Spinal cord (tissue), 10 donors: ENCODE data around the gene TERB2. TPM values are rescaled to one million over a fixed set of nuclear protein-coding genes. Genes with fewer than 3 reads are reported as not detected.
"Not testable (repeated sequence)": the region's sequence is repeated elsewhere in the genome, so short reads cannot be mapped to it uniquely, and the experiment has no call there.

Experiments
- DNase-seq, 6 donors: peaks; one replicate each; pipeline versions ENCODE4 v3.0.0 to v3.0.0-alpha.2; 2013 to 2015; ENCODE audit warnings: low spot score in 6 of 6, low read depth in 4 of 6
- H3K27ac ChIP-seq: one replicate; pipeline ENCODE4 v1.5.1; 2013; ENCODE audit warnings: low read depth, low read length, control low read depth
- H3K27me3 ChIP-seq: one replicate; pipeline ENCODE4 v1.6.1; 2013; ENCODE audit warnings: low read length; ENCODE audit not compliant: control insufficient read depth, insufficient read depth
- H3K36me3 ChIP-seq: one replicate; pipeline ENCODE4 v1.6.1; 2013; ENCODE audit warnings: low read length; ENCODE audit not compliant: control insufficient read depth, insufficient read depth
- H3K4me1 ChIP-seq: one replicate; pipeline ENCODE4 v1.6.1; 2013; ENCODE audit warnings: low read length; ENCODE audit not compliant: control insufficient read depth, insufficient read depth
- H3K4me3 ChIP-seq: one replicate; pipeline ENCODE4 v1.5.1; 2013; ENCODE audit warnings: low read depth, low read length, control low read depth
- H3K9me3 ChIP-seq: one replicate; pipeline ENCODE4 v1.6.1; 2013; ENCODE audit warnings: low read length; ENCODE audit not compliant: control insufficient read depth, insufficient read depth
- WGBS: methylation state at CpG from one replicate; pipeline ENCODE4 v1.1.5; 2013; ENCODE audit warnings: missing lambda C conversion rate; ENCODE audit not compliant: insufficient coverage; 5-methylcytosine and 5-hydroxymethylcytosine counted together
- polyA plus RNA-seq, 2 donors: library from polyadenylated mRNA; unstranded; fragments of 120-200 nt; gene quantifications; one replicate each; pipeline ENCODE4 v1.2.1, GENCODE V29; 2013; ENCODE audit not compliant: insufficient read length in 2 of 2
- small RNA-seq: library from RNA; depleted of rRNA; stranded (forward); fragments of <200 nt; gene quantifications from one replicate; pipeline ENCODE3, GENCODE V24; 2014; ENCODE audit warnings: low replicate concordance
- total RNA-seq, 2 donors: library from RNA; depleted of rRNA in 1 of 2; stranded (reverse); fragments of 120-200 nt in 1 of 2; fragments of >200 nt in 1 of 2; gene quantifications; one replicate each; pipeline versions ENCODE4 v1.2.3 to v1.2.4, GENCODE V29; 2013 to 2014
- donor health status: healthy.

TERB2 gene
- total and polyA plus RNA-seq, 4 donors = not detected

GRCh38 chr15:45022871-45023658 lies 66.6 kb downstream of the TERB2 start, which contains the start of gene SORD:
TSS of gene SORD (plus strand) at chr15:45023195. CDS start at chr15:45023284, 89 bp downstream.
- Histone ChIP-seq H3K9me3 (no peaks in the 10 kb centered on the region), H3K27ac (peak within 1 kb of the TSS; percentile 85), H3K36me3 (no peaks in the 10 kb centered on the region), H3K4me1 (peaks cover 20% of the 10 kb centered on the region), H3K27me3 (no peaks in the 10 kb centered on the region), H3K4me3 (peak within 1 kb of the TSS; percentile 83)
- DNase-seq = peak; percentile 75 to 98 (median 90)
- WGBS = under 1% methylated on average over 40 of the region's 48 CpGs

GRCh38 chr15:45023659-45024225 lies 67.3 kb downstream of the TERB2 start:
- Histone ChIP-seq H3K9me3 (no peaks in the 10 kb centered on the region), H3K4me1 (peaks cover 20% of the 10 kb centered on the region), H3K27me3 (no peaks in the 10 kb centered on the region), H3K27ac (peak overlapping the region; percentile 85), H3K36me3 (no peaks in the 10 kb centered on the region), H3K4me3 (peak overlapping the region; percentile 83)
- peak in 1 of 6 donors; percentile 51 for DNase-seq
- 13% methylated on average over 3 of the region's 4 CpGs for WGBS

DNA sequence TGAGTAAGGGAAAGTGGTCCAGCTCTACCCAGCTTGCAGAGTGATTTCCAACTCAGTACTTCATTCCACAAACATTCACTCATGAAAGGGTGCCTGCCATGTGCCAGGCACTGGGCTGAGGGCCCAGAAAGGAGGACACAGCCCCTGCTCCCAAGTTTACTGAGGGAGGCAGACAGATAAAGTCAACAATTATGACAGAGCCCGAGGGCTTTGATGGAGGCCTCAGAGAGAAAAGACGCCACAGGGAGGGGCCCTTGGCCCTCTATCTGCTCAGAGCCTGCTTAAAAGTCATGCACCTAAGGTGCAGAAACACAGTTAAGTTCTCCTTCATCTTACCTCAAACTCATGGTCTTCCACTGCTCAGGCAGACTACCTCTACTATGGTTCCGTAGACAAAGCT lies 68.2 kb downstream of the TERB2 start:
- H3K9me3 ChIP-seq, H3K27ac ChIP-seq, H3K27me3 ChIP-seq, DNase-seq, H3K4me3 ChIP-seq, H3K36me3 ChIP-seq: not testable (repeated sequence)
- WGBS = 50% methylated on average over 1 of the region's 3 CpGs
- H3K4me1 ChIP-seq = peaks cover 20% of the 10 kb centered on the region

DNA sequence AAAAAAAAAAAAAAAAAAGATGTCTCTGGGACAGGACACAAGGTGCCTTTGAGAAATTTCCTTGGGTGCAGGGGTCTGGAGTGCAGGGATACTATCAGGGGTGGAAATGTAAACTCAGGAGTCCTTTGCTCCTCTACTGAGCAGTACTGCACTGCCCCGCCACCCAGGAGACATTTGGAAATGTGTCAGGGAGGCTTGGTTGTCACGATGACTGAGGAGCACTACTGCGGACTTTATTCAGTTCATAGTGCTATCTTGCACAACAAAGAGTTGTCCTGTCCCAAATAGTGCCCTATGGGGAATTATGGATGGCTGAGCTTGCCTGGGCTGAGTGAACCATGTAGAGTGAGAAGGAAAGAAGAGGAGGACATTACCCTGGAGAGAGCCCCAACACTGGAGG lies 69.1 kb downstream of the TERB2 start:
- H3K4me3 ChIP-seq, DNase-seq, H3K9me3 ChIP-seq, H3K27ac ChIP-seq, H3K36me3 ChIP-seq, H3K27me3 ChIP-seq: not testable (repeated sequence)
- WGBS = 100% methylated on average over 1 of the region's 3 CpGs
- peaks cover 20% of the 10 kb centered on the region for H3K4me1 ChIP-seq

DNA sequence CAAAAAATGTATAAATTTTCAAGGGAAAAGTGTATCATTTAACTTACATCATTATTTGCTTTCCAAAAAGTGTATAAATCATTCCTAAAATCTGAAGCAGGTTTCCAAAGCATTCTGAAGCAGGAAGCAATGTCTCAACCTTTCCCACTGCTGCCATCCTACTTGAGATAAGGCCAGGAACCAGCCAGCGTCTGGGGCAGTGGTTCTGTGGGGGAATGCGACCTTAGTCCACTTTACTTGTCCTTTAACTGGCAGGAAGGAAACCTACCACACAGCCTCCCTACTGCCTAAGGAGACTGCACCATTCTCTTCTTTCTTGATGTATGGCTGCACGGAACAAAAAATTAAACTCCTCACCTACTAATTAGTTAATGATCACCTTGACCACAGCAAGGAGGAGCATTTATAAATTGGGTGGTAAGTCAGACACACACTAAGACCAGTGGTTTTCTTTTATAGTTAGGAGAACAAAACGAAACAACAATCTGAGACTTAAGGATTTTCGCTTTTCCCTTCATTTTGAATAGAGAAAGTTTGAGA lies 70.2 kb downstream of the TERB2 start:
- 100% methylated on average over 2 of the region's 5 CpGs for WGBS
- no peak overlapping the region for H3K4me3 ChIP-seq
- H3K9me3 ChIP-seq = peaks cover 3% of the 10 kb centered on the region
- no peak overlapping the region for H3K27ac ChIP-seq
- H3K4me1 ChIP-seq = peaks cover 20% of the 10 kb centered on the region
- H3K27me3 ChIP-seq = no peaks in the 10 kb centered on the region
- DNase-seq = no peak
- H3K36me3 ChIP-seq = peaks cover 4% of the 10 kb centered on the region

- Histone ChIP-seq H3K36me3 (peaks cover 4% of the 10 kb centered on the region), H3K4me1 (peaks cover 19% of the 10 kb centered on the region), H3K27me3 (no peaks in the 10 kb centered on the region), H3K9me3 (peaks cover 3% of the 10 kb centered on the region), H3K27ac (no peak overlapping the region), H3K4me3 (no peak overlapping the region)
- DNase-seq = peak in 2 of 6 donors; percentile 36 to 49
- WGBS = no CpG with 5 or more reads among the region's 4 CpGs
Observed at GRCh38 chr15:45027220-45027619, 70.7 kb downstream of the TERB2 start.

Small RNA genes lying within 50 kb of the gene (small RNA-seq; reads per million reads assigned to genes)
- gene RNU1-78P = not detected
- not detected for gene RNU6-1108P
- gene RNU6-1332P = not detected
- gene RNU6-966P = not detected

Other genes starting within 250 kb of the TERB2 start
- gene PATL2, start 245.4 kb upstream of the TERB2 start, total RNA-seq = 1 to 10 TPM in 1 of 2 donors, under 1 TPM in 1; 0.72 to 2.0 TPM
- under 1 TPM; 0.38 to 0.71 TPM for gene PATL2, start 245.4 kb upstream of the TERB2 start, polyA plus RNA-seq
- 1,000 to 10,000 TPM; 1,329 to 1,593 TPM for gene B2M, start 245.2 kb upstream of the TERB2 start, total RNA-seq
- 100 to 1,000 TPM; 624 to 635 TPM for gene B2M, start 245.2 kb upstream of the TERB2 start, polyA plus RNA-seq
- 10 to 100 TPM; 28.9 to 41.8 TPM for gene TRIM69, start 220.2 kb upstream of the TERB2 start, total RNA-seq
- gene TRIM69, start 220.2 kb upstream of the TERB2 start, polyA plus RNA-seq = 10 to 100 TPM; 50.4 to 55.1 TPM
- gene SORD, start 66.5 kb downstream of the TERB2 start, total RNA-seq = 10 to 100 TPM; 13.5 to 24.6 TPM
- 10 to 100 TPM; 21.0 to 22.7 TPM for gene SORD, start 66.5 kb downstream of the TERB2 start, polyA plus RNA-seq
- under 1 TPM in 1 of 2 donors, not detected in 1; 0.11 TPM for gene DUOX2, start 157.5 kb downstream of the TERB2 start, total RNA-seq
- gene DUOX2, start 157.5 kb downstream of the TERB2 start, polyA plus RNA-seq = under 1 TPM in 1 of 2 donors, not detected in 1; 0.08 TPM
- gene DUOXA2, start 157.6 kb downstream of the TERB2 start, total RNA-seq = not detected
- under 1 TPM in 1 of 2 donors, not detected in 1; 0.11 TPM for gene DUOXA2, start 157.6 kb downstream of the TERB2 start, polyA plus RNA-seq
- gene DUOXA1, start 173.2 kb downstream of the TERB2 start, total RNA-seq = under 1 TPM in 1 of 2 donors, not detected in 1; 0.11 TPM
- gene DUOXA1, start 173.2 kb downstream of the TERB2 start, polyA plus RNA-seq = not detected
- gene DUOX1, start 173.3 kb downstream of the TERB2 start, total RNA-seq = under 1 TPM; under 0.01 to 0.22 TPM
- gene DUOX1, start 173.3 kb downstream of the TERB2 start, polyA plus RNA-seq = 1 to 10 TPM; 3.3 to 7.1 TPM
- gene SHF, start 231.3 kb downstream of the TERB2 start, total RNA-seq = 10 to 100 TPM; 15.2 to 29.1 TPM
- 10 to 100 TPM; 60.1 to 73.3 TPM for gene SHF, start 231.3 kb downstream of the TERB2 start, polyA plus RNA-seq